Mesothelial cell of epicardium (in vitro differentiated cells): ENCODE results near the gene CNP. TPM values are rescaled to one million over a fixed set of nuclear protein-coding genes. Genes with fewer than 3 reads are reported as not detected.
"Not testable (repeated sequence)": the region's sequence is repeated elsewhere in the genome, so short reads cannot be mapped to it uniquely, and the experiment has no call there.

ENCODE experiments used
- DNase-seq, 2 experiments: peaks; one replicate each; pipeline ENCODE4 v3.0.0; 2021; ENCODE audit warnings: low spot score in 2 of 2; ENCODE audit not compliant: unreplicated experiment in 2 of 2
- H3K27ac Mint-ChIP-seq: 2 replicates; pipeline ENCODE4 v1.8.0; 2021; ENCODE audit warnings: mixed read lengths
- H3K27me3 Mint-ChIP-seq: 2 replicates; pipeline ENCODE4 v1.8.0; 2021; ENCODE audit warnings: low read depth, mixed read lengths
- H3K36me3 Mint-ChIP-seq: 2 replicates; pipeline ENCODE4 v1.8.0; 2021; ENCODE audit warnings: mixed read lengths
- H3K4me1 Mint-ChIP-seq: 2 replicates; pipeline ENCODE4 v1.8.0; 2021; ENCODE audit warnings: mixed read lengths
- H3K4me3 Mint-ChIP-seq: 2 replicates; pipeline ENCODE4 v1.8.0; 2021; ENCODE audit warnings: mild to moderate bottlenecking, moderate library complexity, mixed read lengths
- H3K9me3 Mint-ChIP-seq: 2 replicates; pipeline ENCODE4 v1.8.0; 2021; ENCODE audit warnings: mixed read lengths
- CTCF ChIP-seq: fragments of 200-600 bp; sonication (generic); IDR thresholded peaks from one replicate; pipeline ENCODE4 v1.5.0; 2021; ENCODE audit warnings: antibody characterized with exemption; ENCODE audit not compliant: unreplicated experiment
- total RNA-seq: library from RNA; stranded (reverse); gene quantifications from 3 replicates; pipeline ENCODE4 v1.2.1, GENCODE V29; 2021

Gene CNP
- total RNA-seq, 1 donor from 2014 or later = 67.6 TPM

- H3K27ac Mint-ChIP-seq = peak overlapping the region; percentile 97
- DNase-seq = no peak
- TF ChIP-seq CTCF = no peak
- peaks cover 7% of the 10 kb centered on the region for H3K36me3 Mint-ChIP-seq
- H3K4me3 Mint-ChIP-seq = peak overlapping the region; percentile 99
- H3K9me3 Mint-ChIP-seq = no peaks in the 10 kb centered on the region
- H3K4me1 Mint-ChIP-seq = peaks cover 40% of the 10 kb centered on the region
- H3K27me3 Mint-ChIP-seq = no peaks in the 10 kb centered on the region
Measured at GRCh38 chr17:42018339-42018738, 51.7 kb downstream of the CNP start.

DNA sequence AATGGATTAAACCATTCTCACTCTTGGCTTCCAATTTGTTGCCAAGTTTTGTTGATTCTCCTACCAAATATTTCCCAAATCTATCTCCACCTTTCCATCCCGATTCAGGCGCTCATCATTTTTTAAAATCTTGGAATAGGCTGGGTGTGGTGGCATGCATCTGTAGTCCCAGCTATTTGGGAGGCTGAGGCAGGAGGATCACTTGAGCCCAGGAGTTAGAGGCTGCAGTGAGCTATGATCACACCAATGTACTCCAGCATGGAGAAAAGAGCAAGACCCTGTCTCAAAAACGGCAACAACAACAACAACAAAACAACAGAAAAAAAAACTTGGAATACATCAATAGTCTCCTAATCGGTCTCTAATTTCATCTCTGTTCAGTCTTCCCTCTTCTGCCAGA, 52.4 kb downstream of the CNP start:
- Mint-ChIP-seq H3K36me3 (peaks cover 7% of the 10 kb centered on the region), H3K27me3 (no peaks in the 10 kb centered on the region), H3K4me3 (no peak overlapping the region), H3K4me1 (peaks cover 40% of the 10 kb centered on the region), H3K27ac (no peak overlapping the region), H3K9me3 (no peaks in the 10 kb centered on the region)
- no peak for TF ChIP-seq CTCF
- DNase-seq = no peak

GRCh38 chr17:42019509-42020404, 53.2 kb downstream of the CNP start, which contains the start of gene NKIRAS2:
Gene NKIRAS2 (plus strand): TSS chr17:42020090. CDS start chr17:42021578, 1,488 bp downstream.
- Mint-ChIP-seq H3K27ac (peak within 1 kb of the TSS; percentile 97), H3K4me3 (peak within 1 kb of the TSS; percentile 90), H3K36me3 (peaks cover 9% of the 10 kb centered on the region), H3K4me1 (peaks cover 42% of the 10 kb centered on the region), H3K9me3 (no peaks in the 10 kb centered on the region), H3K27me3 (no peaks in the 10 kb centered on the region)
- peak; percentile 95 for TF ChIP-seq CTCF
- peak; percentile 89 to 95 for DNase-seq

DNA sequence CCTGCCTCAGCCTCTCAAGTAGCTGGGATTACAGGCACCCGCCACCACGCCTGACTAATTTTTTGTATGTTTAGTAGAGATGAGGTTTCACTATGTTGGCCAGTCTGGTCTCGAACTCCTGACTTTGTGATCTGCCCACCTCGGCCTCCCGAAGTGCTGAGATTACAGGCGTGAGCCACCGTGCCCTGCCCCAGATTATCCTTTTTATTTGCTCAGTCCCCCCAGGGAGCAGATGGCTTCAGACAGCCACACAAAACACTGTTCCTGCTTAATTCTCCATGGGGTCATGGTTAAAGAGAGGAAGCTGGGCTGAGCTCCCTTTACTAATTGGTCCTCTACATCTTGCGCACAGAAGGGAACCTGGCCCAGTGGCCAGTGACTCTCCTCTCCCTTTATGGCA, 54.2 kb downstream of the CNP start:
- peak overlapping the region; percentile 90 for H3K4me3 Mint-ChIP-seq
- peaks cover 41% of the 10 kb centered on the region for H3K4me1 Mint-ChIP-seq
- H3K27ac Mint-ChIP-seq = peak overlapping the region; percentile 97
- not testable (repeated sequence) for H3K27me3 Mint-ChIP-seq, H3K9me3 Mint-ChIP-seq, DNase-seq
- H3K36me3 Mint-ChIP-seq = peaks cover 10% of the 10 kb centered on the region

GRCh38 chr17:42023524-42024349, 57.1 kb downstream of the CNP start:
- DNase-seq = no peak
- Mint-ChIP-seq H3K27ac (no peak overlapping the region), H3K4me1 (peaks cover 29% of the 10 kb centered on the region), H3K27me3 (no peaks in the 10 kb centered on the region), H3K36me3 (peaks cover 10% of the 10 kb centered on the region), H3K4me3 (no peak overlapping the region), H3K9me3 (no peaks in the 10 kb centered on the region)
- no peak for TF ChIP-seq CTCF

DNA sequence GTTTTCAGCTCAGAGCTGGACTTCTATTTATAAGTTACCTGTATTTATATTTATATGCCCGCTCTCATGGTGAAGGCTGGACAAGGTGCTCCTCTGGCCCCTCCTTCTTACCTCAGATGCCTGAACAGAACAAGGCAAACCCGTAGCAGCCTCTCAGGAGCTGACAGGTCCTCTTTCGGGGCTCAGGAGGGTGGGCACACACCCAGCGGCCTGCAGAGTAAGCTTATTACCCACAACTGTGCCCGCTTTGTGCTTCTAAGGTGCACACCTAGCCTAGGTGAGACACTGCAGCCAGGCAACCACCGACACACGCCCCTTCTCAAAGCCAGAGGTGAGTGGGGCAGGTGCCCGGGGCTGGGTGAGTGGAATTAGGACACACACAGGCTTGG, 58.6 kb downstream of the CNP start:
- peak; percentile 42 for TF ChIP-seq CTCF
- Mint-ChIP-seq H3K9me3 (no peaks in the 10 kb centered on the region), H3K27me3 (no peaks in the 10 kb centered on the region), H3K27ac (no peak overlapping the region), H3K36me3 (peaks cover 10% of the 10 kb centered on the region), H3K4me3 (no peak overlapping the region), H3K4me1 (peaks cover 23% of the 10 kb centered on the region)
- DNase-seq = no peak
